Measurements from ENCODE around the gene ARL6IP6.

The ARL6IP6 gene

DNA sequence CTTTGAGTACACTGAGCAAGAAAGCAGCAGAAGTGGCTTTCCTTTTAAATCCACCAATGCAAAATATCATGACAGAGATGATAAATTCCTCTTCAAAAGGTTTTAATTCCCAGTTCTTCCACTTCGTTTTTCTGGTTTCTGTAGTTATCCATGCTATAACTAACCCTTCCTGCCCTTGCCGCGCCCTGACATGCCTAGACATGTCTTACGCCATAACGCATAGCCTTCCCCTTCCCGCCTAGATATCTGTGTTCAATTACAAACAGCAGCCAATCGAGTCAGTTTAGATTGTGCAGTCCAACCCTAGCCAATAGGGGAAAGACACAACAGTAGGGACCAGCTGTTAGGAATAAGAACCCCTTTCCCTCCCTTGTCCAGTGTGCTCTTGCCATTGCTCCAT is 17.2 kb upstream of the ARL6IP6 start:
- DNase-seq = no peak
- Histone ChIP-seq H3K36me3 (replicated peaks) (no peaks in the 10 kb centered on the region), H3K27ac (no peak overlapping the region), H3K27me3 (replicated peaks) (no peaks in the 10 kb centered on the region), H3K4me3 (ENCODE audit: low read depth, low read length) (no peak overlapping the region)
- in situ Hi-C loops (cut with HindIII; ENCODE audit: low pct_ligation_motif_present, low sequenced_read_pairs) = no loop called here
- TF ChIP-seq, protein P1, sequence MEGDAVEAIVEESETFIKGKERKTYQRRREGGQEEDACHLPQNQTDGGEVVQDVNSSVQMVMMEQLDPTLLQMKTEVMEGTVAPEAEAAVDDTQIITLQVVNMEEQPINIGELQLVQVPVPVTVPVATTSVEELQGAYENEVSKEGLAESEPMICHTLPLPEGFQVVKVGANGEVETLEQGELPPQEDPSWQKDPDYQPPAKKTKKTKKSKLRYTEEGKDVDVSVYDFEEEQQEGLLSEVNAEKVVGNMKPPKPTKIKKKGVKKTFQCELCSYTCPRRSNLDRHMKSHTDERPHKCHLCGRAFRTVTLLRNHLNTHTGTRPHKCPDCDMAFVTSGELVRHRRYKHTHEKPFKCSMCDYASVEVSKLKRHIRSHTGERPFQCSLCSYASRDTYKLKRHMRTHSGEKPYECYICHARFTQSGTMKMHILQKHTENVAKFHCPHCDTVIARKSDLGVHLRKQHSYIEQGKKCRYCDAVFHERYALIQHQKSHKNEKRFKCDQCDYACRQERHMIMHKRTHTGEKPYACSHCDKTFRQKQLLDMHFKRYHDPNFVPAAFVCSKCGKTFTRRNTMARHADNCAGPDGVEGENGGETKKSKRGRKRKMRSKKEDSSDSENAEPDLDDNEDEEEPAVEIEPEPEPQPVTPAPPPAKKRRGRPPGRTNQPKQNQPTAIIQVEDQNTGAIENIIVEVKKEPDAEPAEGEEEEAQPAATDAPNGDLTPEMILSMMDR (IDR thresholded peaks at IDR 0.05; ENCODE audit: low read depth, low read length, missing control alignments) = no peak

DNA sequence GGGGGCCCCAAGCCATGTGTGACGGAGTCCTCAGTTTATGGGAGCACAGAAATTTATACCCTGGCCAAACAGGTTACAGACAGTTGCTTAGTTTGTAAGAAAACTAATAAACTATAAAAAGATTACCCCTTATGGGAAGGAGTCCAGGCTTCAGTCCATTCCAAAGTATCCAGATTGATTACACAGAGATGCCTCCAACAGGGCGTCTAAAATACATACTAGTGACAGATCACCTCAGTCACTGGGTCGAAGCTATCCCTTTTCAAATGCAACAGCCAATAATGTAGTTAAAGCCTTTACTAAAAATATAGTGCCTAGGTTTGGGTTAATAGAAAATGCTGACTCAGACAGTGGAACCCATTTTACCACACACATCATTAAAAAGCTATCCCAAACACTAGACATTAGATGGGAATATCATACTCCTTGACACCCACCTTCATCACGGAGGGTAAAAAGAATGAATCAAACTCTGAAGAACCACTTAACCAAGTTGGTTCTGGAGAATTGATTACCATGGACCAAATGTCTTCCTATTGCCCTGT is 11.9 kb upstream of the ARL6IP6 start:
- peaks cover 1% of the 10 kb centered on the region for H3K36me3 ChIP-seq (replicated peaks)
- H3K27ac ChIP-seq = no peak overlapping the region
- H3K27me3 ChIP-seq (replicated peaks) = no peaks in the 10 kb centered on the region
- in situ Hi-C loops (cut with HindIII; ENCODE audit: low pct_ligation_motif_present, low sequenced_read_pairs) = no loop called here
- TF ChIP-seq, protein P1 (IDR thresholded peaks at IDR 0.05; ENCODE audit: low read depth, low read length, missing control alignments) = no peak
- no peak for DNase-seq
- no peak overlapping the region for H3K4me3 ChIP-seq (ENCODE audit: low read depth, low read length)

DNA sequence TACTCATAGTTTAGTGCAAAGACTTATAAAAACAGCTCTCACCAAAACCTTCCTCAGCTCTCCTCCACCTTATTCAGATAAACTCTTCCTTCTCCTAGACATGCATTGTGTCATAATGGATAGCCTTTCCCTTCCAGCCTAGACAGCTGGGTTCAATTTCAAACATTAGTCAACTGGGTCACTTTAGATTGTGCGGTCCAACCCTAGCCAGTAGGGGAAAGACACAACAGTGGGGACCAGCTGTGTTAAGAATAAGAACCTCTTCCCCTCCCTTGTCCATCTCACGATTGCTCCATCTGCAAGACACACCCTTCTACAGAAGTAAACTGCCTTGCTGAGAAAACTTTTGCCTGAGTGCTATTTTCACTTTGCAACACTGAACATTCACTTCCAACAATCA is 9.7 kb upstream of the ARL6IP6 start:
- DNase-seq = no peak
- no peak overlapping the region for H3K27ac ChIP-seq
- TF ChIP-seq, protein P1 (IDR thresholded peaks at IDR 0.05; ENCODE audit: low read depth, low read length, missing control alignments) = no peak
- no peak overlapping the region for H3K4me3 ChIP-seq (ENCODE audit: low read depth, low read length)
- H3K27me3 ChIP-seq (replicated peaks) = no peaks in the 10 kb centered on the region
- in situ Hi-C loops (cut with HindIII; ENCODE audit: low pct_ligation_motif_present, low sequenced_read_pairs) = no loop called here
- H3K36me3 ChIP-seq (replicated peaks) = peaks cover 7% of the 10 kb centered on the region

DNA sequence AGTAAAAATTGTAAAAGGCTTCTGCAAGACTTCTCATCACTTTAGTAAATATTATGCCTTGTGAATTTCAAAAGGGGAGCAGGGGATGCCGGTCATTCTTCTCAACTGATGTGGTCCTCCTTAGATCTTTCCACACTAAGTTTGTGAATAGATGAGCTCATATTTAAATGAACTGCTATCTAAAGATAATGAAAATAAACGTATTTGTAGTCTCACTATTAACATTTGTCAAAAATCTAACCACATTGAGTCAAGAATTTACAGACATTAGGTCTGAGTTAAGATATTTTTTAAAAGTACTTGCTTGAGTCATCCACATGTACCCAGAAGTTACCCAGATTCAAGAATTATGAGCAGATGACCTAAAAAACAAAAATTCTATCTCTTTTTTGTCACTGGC is 7.7 kb upstream of the ARL6IP6 start:
- in situ Hi-C loops (cut with HindIII; ENCODE audit: low pct_ligation_motif_present, low sequenced_read_pairs) = no loop called here
- Histone ChIP-seq H3K4me3 (ENCODE audit: low read depth, low read length) (no peak overlapping the region), H3K36me3 (replicated peaks) (peaks cover 10% of the 10 kb centered on the region), H3K27me3 (replicated peaks) (no peaks in the 10 kb centered on the region), H3K27ac (no peak overlapping the region)
- DNase-seq = no peak
- TF ChIP-seq, protein P1 (IDR thresholded peaks at IDR 0.05; ENCODE audit: low read depth, low read length, missing control alignments) = no peak

DNA sequence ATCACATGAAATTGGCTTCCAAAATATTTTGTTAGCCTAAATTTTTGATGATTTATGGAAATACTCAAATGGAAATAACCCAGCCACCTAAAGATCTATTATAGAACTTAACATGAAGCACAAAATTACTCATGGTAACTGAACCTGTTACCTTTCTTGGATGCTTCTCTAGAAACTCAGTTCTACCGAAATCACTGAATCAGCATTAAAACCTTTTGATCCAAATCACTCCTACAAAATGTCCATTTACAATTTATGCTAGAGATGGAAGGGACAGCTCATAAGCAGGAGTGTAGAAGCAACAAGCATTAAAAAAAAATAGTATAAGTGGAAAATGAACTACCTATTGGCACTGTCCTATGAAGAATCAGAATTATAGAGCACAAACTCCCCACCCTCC is 3.3 kb upstream of the ARL6IP6 start:
- in situ Hi-C loops (cut with HindIII; ENCODE audit: low pct_ligation_motif_present, low sequenced_read_pairs) = no loop called here

More for the DNA sequence above, 3.3 kb upstream of the ARL6IP6 start:
- no peaks in the 10 kb centered on the region for H3K27me3 ChIP-seq (replicated peaks)
- H3K36me3 ChIP-seq (replicated peaks) = peaks cover 10% of the 10 kb centered on the region
- no peak for DNase-seq
- H3K4me3 ChIP-seq (ENCODE audit: low read depth, low read length) = no peak overlapping the region
- H3K27ac ChIP-seq = no peak overlapping the region
- TF ChIP-seq, protein P1 (IDR thresholded peaks at IDR 0.05; ENCODE audit: low read depth, low read length, missing control alignments) = no peak

Measured in brain microvascular endothelial cell (primary cell).